Hematopoietic multipotent progenitor cell treated with erythropoietin and hydrocortisone succinate and interleukin-3 and kit ligand, for 15 days (in vitro differentiated cells): Measurements from ENCODE around the gene SLC17A2.

ENCODE experiments used
- DNase-seq: peaks from one replicate; pipeline ENCODE4 v3.0.0-alpha.2; 2015; ENCODE audit warnings: low spot score

SLC17A2 gene

GRCh38 chr6:25921525-25922203 lies 8.8 kb downstream of the SLC17A2 start:
- DNase-seq: no peak

GRCh38 chr6:25919657-25920056 lies 10.8 kb downstream of the SLC17A2 start:
- no peak for DNase-seq

GRCh38 chr6:25918083-25918683 lies 12.3 kb downstream of the SLC17A2 start:
- no peak for DNase-seq

GRCh38 chr6:25916789-25917490 lies 13.6 kb downstream of the SLC17A2 start:
- DNase-seq: no peak

GRCh38 chr6:25916330-25916729 lies 14.2 kb downstream of the SLC17A2 start:
- no peak for DNase-seq

GRCh38 chr6:25913741-25914140 lies 16.8 kb downstream of the SLC17A2 start:
- DNase-seq: no peak

- DNase-seq: no peak
These were observed 19.1 kb downstream of the SLC17A2 start for GRCh38 chr6:25911351-25911750.

GRCh38 chr6:25907475-25908014 lies 22.9 kb downstream of the SLC17A2 start:
- DNase-seq: no peak

- no peak for DNase-seq
These were observed 26.9 kb downstream of the SLC17A2 start for GRCh38 chr6:25903467-25904099.

GRCh38 chr6:25902071-25902470 lies 28.4 kb downstream of the SLC17A2 start:
- DNase-seq: no peak

GRCh38 chr6:25900843-25901242 lies 29.6 kb downstream of the SLC17A2 start:
- no peak for DNase-seq

GRCh38 chr6:25899580-25900408 lies 30.7 kb downstream of the SLC17A2 start:
- DNase-seq: no peak

GRCh38 chr6:25899123-25899522 lies 31.4 kb downstream of the SLC17A2 start:
- no peak for DNase-seq

- no peak for DNase-seq
These were observed 32.1 kb downstream of the SLC17A2 start for GRCh38 chr6:25898289-25898977.

- DNase-seq: no peak
These were observed 34.2 kb downstream of the SLC17A2 start for GRCh38 chr6:25896252-25896651.

GRCh38 chr6:25895771-25896170 lies 34.7 kb downstream of the SLC17A2 start:
- no peak for DNase-seq

GRCh38 chr6:25893778-25894177 lies 36.7 kb downstream of the SLC17A2 start:
- no peak for DNase-seq

GRCh38 chr6:25892877-25893276 lies 37.6 kb downstream of the SLC17A2 start:
- DNase-seq: no peak

GRCh38 chr6:25889877-25890853 lies 40.3 kb downstream of the SLC17A2 start:
- peak; percentile 10 for DNase-seq

- no peak for DNase-seq
These were observed 41.9 kb downstream of the SLC17A2 start for GRCh38 chr6:25888626-25889025.
